Measurements from ENCODE around the gene NTNG1.

NTNG1 gene

DNA sequence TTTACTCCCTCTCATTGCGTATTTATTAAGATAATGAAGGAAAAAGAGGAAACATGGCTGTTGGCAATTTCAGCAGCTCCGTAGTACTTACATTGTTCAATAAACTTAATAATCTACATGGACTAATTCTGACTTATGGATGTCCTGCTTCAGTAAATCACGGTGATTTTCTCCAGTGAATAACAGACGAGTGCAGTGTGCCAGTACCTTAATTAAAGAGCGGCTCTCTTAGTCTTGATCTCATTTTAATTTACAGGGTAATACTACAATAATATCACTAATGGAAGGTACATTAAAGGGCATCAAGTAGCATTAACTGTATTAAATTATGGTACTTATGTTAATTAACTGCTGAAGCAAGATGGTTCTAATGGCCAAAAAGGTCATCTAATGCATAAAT lies 187.2 kb downstream of the NTNG1 start:
- no peak for DNase-seq (ENCODE audit: low spot score)

DNA sequence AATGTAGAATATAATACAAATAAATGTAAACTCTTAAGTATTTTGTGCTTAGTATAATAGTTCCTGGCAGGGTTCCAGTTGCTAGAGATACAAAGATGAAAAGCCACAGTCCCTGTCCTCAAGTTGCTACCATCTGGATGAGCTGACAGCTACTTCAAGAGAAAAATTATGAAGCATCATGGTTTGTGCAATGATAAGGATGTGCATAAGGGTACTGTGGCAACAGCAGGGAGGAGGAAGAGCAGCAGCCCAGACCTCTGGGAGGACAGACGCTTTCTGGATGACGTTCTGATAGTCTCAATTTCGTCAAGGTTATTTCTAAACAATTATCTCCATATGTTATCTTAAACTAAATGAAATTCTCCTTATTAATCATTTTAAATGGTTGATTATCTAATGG lies 198.9 kb downstream of the NTNG1 start:
- no peak for DNase-seq (ENCODE audit: low spot score)

DNA sequence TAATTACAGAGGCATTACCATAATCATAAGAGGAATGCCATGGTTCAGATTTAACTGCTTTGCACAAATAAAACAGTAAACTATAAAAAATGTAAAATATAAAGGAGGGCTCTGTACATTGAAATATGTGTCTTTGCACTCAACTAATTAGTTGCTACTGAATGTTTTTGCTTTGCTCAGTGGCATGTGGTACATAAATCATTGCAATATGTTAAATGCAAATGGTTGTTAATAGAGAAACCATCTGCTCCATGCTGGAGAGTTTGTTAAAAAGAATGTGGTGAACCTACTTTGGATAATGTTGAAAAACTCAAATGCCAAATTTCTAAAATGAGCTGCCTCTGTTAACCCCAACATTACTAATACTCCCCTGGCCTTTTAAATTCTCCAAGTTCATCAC lies 201.5 kb downstream of the NTNG1 start:
- no peak for DNase-seq (ENCODE audit: low spot score)

DNA sequence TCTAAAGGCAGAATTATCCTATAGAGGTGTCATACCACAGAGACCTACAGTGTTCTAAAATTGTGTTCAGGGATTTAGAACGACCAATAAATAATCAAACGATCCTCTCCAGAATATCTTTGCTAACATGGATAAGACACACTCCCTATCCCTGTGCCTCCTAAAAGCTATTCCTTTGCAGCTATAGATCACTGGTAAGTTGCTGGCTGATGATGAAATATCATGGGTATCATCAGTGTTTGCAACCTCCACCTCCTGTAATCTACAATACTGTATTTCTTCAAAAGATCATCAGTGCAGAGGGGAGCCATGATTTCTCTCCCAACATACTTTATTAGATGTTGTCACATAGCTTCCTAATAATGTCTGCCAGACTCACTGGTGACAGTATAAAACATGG lies 201.9 kb downstream of the NTNG1 start:
- no peak for DNase-seq (ENCODE audit: low spot score)

DNA sequence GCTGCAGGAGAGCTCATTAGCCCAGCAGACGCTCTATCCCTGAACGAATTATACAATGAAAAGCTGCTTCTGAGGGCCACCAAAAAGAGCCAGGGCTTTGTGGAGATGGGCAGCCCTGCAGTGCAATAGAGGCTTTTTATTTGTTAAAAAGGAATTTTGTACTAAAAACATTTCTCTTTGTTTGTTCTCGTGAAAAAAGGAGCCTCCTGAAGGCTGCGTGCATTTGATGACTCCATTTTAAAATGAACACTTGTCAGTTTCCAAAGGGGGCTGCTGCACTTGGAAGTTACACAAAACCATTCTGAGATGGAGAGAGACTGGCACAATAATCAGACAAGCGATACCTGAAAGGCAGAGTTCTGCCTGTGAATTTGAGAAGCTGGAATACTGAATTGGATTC lies 202.8 kb downstream of the NTNG1 start:
- no peak for DNase-seq (ENCODE audit: low spot score)

DNA sequence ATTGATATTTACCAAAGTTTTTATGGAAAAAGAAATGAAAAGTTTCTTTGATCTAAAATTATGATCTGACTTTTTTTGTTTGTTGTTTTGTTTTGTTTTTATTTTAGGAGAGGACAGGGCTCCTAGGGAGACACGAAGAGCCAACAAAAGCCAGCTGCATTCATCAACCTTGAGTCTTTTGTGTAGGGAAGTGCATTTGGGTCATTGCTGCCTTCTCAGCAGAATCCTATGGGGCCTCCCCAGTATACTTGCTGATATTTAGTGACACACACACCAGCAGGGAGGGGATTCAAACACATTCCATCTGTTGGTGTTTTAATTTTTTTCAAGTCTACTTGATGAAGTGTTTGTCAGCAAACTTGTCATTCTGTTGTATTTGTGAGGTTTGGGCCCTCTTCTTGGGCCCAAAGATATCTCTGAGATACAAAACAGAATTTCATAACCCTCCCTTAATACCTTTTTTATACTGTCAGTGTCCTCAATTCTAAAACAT lies 203.5 kb downstream of the NTNG1 start:
- DNase-seq (ENCODE audit: low spot score): no peak

DNA sequence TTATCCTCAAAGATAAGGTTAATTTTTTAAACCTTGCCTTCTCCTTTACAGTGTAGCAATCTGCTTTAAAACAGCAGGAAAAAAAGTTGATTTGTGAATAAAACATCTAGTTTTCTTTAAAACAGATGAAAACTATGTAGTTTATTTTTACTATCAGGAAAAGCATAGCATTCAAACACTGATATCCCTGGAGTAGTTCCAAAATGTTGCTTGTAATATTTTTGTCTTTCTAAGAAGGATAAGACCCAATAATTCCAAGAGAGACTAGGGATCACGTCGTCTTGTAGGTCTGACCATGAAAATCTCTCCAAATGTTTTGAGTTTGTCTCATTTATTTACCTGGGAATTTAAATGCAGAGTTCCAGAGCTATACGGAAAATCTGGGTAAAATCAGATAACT lies 204.0 kb downstream of the NTNG1 start:
- no peak for DNase-seq (ENCODE audit: low spot score)

DNA sequence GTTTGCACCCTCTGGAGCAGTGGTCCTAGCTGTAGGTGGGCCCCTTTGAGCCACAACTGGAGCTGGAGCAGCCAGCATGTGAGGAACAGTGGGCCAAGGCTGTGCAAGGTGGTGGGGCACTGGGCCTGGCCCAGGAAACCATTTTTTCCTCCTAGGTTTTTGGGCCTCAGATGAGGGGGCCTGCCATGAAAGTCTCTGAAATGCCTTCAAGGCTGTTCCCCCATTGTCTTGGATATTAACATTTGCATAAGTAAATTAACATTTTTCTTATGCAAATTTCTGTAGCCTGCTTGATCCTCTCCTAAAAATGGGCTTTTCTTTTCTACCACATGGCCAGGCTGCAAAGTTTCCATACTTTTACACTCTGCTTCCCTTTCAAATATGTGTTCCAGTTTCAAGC lies 212.0 kb downstream of the NTNG1 start:
- no peak for DNase-seq (ENCODE audit: low spot score)

DNA sequence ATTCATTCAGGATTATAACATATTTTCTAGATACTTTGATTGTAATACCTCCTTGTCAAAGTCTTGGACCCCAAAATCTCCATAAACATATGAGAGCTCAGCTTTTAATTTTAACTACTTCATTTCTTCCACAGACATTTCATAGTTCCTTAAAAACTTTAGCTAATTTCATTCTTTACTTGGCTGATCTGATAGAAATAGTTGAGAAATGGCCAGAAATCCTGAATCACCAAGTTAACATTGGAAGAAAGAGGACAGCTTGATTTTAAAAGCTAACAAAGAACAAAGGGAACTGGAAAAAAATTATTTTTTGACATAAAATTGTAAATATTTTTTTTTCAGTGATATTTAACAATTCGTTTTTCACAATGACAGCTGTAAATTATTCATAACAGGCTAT lies 216.5 kb downstream of the NTNG1 start:
- DNase-seq (ENCODE audit: low spot score): no peak

DNA sequence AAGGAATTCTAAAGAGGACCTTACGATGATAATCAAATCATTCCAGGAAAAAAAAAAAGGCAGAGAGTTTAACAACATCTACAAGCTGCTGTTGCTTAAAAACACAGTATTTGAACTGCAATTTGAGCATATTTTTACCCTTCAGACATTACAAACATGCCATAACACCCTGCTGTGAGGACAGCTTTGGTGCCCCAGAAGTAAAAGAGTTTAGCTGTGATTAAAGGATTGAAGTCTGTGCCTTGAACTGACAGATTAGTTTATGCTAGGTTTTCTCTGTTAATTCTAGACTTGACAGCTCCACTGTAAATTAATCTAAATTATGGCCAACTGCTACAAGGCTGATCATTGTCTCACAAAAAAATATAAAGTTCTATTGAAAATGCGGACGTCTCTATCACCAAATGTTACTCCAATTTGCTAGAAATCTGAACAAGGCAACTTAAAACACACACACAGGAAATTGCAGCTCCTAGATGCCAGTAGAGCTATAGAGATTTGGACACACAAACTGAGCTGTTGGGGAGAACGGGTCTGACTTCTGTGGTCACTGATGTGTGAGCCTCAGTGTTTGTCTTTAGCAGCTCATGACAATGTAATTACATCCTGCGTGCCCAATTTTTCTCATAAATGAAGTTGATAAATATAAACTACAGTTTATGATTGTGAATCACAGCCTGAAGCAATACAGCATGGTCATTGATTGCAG lies 217.9 kb downstream of the NTNG1 start:
- no peak for DNase-seq (ENCODE audit: low spot score)

DNA sequence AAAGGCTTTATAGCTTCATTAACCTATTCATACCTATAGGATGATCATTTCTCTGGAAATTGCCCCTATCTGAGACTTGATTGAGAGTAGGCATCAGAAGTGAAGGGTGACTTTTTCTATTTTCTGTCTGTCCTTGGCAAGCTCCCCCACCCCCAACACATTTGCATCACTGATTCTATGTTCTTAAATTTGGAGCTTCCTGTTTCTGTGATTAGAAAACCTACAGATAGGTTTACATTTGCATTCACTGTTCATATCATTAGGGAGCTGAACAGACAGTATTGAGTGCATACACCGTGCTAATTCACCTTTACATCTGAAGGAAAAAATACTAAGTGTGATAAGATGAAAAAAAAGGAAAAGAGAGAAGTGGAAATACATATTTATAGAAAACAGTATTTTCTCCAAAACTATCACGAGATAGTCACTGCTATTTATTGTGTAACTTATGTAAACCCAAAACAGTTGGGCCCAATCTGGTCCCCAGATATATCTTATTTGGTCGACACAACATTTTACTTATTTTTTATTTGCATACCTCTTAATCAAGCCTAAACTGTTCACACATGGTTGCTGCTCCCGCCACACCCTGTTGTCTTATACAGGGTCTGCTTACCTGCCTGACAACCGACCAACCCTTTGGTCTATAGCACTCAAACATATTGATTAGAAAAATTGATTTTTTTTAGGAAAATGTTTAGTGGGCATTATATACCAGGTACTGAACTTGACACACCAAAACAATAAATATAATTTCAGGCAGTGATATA lies 218.8 kb downstream of the NTNG1 start:
- no peak for DNase-seq (ENCODE audit: low spot score)

DNA sequence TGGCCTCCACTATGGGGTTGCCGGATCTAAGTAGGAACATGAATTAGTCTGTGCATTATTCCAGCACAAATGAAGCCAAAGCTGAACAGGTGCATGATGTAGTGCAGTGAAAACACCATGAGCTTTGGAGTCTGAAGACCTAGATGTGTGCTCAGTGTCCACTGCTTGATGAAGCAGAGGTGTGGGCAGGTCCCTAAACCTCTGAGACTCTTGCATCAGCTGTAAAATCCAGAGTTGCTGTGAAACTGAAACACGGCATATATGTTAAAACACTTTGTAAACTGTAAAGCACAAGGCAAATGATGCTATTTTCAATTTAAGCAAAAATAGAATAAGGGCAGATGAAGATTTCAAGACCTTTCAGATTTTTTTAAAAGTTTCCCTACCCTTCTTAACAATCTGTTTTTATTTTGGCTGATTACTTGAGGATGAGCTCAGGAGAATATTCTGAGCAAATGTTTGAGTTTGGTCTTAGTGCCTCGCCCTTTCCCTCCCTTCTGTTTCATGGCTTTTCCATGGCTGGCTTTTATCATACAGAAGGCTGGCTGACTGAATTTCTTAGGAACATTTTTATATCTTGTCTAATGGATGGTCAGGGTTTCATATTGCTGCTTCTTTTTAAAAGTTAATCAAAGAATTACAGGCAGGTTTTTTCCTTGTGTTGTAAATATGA lies 221.8 kb downstream of the NTNG1 start:
- DNase-seq (ENCODE audit: low spot score): no peak

DNA sequence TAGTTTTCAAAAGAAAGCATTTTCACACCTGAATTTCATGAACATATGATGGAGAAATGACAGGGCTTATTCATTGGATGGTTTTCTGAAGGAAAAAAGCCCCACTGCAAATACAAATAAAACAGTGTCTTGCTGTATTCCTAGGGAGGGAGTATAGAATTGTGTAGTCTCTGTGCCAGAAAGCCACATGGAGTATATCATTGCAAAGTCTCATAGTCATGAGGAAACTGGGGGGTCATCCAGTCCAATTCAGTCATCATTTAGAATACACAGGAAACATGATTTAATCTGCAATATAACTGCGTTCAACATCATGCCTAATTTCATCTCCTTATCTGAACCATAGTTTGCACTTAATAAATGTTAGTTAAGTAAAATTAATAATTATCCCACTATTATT lies 222.3 kb downstream of the NTNG1 start:
- no peak for DNase-seq (ENCODE audit: low spot score)

DNA sequence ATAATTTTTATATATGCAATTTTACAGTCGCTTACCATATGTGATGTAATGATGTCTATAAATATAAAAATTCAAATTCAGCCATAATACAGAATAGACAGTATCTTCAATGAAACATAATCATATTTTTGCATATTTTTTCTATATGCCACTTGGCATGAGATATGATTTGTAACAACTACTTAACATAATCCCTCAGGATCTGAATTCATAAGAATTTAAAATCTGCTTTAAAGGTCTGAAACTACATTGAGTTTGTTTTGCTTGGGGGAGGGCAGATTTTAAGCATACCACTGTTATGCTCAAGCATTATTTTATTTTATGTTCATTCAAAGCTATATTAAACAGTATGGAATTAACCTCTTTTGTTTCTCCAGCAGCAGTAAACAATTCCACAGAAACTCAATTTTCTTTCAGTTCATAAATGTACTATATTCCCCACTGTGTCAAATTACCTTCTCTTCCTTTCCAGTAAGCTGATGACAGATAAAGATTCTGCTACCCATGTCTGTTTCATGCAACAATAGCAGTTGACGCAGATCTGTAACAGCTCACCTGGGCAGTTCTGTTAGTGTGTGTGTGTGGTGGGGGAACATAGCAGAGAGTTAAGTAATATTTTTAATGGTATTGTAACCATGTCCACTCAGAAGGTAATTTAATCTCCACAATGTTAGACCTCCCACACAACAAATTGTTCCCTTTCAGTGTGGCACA lies 224.8 kb downstream of the NTNG1 start:
- no peak for DNase-seq (ENCODE audit: low spot score)

DNA sequence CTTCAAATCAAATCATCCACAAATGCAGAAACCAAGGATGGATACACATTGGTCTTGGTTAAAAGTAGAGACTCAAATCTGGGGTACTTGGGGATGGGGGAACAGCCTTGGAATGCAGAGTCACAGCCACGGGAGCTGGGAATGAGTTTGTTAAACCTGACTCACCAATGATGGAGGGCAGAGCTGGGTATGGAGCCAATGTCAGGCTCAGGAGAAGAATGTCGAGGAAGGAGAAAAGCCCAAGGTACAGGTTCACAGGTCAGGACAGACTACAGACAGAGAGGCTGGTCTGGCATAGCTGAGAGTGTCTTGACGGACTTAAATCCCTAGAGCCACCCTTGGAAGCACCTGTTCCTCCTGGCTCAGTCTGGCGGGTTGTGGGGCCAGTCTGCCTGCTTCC lies 237.6 kb downstream of the NTNG1 start:
- no peak for DNase-seq (ENCODE audit: low spot score)

DNA sequence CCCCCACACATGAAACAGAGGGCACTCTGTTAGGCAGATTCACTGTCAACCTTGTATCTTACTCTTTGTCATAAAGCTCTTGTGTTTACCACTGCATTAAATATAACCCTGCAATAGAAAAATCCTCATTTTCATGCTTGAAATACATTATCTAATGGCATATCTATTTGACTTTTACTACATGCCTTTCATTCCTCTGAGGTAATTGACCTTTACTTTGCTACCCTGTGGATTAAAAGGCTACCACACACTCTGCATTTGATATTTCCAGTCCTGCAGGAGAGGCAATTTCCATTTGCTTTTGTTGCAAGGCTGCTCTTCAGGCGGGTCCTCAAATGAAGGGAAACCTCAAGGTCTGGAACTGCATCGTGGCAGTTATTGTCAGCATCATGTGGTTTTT lies 238.0 kb downstream of the NTNG1 start:
- no peak for DNase-seq (ENCODE audit: low spot score)

DNA sequence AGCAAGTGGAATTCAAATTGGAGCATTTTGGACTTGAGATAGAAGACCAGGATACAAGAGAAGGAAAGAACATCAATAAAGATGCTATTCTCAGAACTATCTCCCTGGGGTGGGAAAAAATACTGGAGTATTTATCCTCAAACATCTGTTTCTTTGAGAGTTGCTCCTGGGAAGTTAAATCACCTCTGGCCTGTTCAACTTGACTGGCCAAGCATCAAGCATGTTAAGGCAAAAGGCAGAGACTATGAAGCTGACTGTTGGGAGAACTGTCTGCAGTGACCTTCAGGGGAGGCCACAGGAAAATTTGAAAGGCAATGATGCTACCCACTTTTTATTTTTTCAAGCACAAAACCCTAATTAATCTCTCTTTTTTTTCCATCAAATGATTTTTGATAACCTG lies 239.0 kb downstream of the NTNG1 start:
- no peak for DNase-seq (ENCODE audit: low spot score)

DNA sequence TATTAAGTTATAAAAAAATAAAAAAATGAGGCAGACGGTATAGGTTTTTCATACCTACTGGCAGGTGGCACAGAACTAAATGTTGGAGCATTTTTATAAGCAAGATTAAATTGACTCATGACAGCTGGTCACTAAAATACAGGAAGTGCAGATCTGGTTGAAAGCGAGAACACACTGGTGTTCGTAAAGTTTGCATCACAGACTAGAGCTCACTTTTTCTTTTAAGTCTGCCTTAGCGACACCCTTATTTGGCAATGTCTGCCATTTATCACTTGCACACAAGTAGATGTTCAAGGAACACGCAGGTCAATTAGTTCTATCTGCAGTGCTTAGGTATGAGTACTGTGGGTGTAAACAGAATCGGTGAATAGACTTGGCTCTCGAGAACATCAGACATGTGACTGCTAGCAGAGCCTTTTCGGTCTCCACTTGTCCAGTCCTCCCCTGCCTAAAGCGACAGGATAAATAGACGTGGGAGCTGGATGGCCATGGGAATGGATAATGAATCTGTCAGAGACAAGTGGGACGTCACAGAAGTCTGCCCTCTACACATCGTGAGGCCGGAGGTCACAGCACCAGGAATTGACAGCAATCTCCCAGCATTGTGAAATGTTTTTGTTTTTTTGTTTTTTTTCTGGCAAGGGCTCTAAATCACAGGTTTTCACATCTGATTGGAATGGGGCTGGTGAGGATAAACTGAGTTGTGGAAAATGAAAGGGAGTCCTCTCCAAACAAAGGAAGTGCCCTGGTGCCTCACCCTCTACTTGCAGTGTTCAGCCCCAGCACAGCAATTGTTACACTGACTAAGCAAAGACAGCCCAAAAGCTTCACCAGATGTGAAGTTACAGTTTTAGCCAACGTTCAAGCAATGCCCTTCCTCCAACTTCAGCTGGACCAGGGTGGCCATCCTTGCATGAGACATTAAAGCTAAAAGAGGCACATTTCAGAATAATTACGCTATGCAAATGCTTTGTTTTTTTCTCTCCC lies 248.9 kb downstream of the NTNG1 start:
- no peak for DNase-seq (ENCODE audit: low spot score)

DNA sequence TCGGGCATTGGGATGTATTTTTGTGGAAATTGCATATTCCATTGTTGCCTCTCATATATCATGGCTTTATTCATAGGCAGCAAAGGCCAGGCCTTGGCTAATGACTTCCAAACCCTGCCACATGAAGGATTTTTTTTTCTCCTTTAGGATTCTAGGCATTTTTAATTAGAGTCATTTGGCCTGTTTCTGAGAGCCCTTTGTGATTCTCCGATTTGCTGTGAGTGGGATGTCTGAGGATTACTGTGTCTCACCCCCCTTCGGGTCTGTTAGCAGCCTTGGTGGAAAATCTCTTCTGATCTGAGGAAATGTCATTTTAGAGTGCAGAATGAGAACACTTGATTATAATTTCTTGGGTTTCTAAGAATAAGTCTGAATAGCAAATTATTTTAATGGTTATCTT lies 253.5 kb downstream of the NTNG1 start:
- DNase-seq (ENCODE audit: low spot score): no peak

DNA sequence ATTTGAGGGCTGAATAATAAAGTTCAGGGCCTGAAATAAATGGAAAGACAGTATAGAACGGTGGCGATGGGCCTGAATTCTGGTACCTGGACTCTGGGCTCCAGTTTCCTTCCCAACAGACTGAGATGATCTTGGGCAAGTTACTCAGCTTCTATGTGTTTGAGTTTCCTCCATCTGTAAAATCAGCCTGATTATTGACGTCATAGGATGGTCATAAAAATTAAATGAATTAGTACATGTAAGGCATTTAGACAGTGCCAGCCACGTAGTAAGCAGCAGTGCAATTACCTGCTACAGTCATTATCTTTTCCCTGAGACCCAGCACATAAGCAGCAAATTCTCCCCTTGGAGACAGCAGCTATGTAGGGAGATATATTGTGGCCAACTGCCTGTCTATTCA lies 260.9 kb downstream of the NTNG1 start:
- DNase-seq (ENCODE audit: low spot score): no peak

DNA sequence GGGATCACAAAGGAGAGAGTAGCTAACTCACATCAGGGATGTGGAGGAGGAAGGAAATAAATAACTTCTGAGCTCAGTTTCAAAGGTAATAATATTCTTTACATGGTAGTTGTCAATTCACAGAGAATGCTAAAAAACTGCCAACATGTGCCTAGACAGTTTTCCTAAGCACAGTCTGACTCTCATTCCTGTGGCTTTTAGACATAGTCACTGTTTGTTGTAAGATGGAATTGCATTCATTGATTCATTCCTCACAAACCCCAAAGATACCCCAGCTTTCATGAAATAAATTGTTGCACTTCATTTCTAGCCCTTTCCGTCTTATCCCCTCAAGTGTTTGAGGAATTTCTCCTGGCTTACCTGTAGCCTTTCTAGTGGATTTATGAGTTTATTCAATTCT lies 263.9 kb downstream of the NTNG1 start:
- no peak for DNase-seq (ENCODE audit: low spot score)
